A549 (cell line): Measurements from ENCODE around the gene MAGI2. TPM values are rescaled to one million over a fixed set of nuclear protein-coding genes. Genes with fewer than 3 reads are reported as not detected.

Experiments used
- ATAC-seq, 2 experiments: fragments of 200-7000 bp in 1 of 2; fragments of >200 bp in 1 of 2; cut with Nextera tagmentation in 1 of 2; cut with Tn5 transposase in 1 of 2; 3 replicates each; pipeline versions ENCODE4 v1.8.0 to v1.9.1; 2018 to 2020; ENCODE audit warnings: mild to moderate bottlenecking in 1 of 2, moderate library complexity in 1 of 2
- CTCF ChIA-PET: fragments of 300-600 bp; sonication (Branson Sonifier 250); formaldehyde crosslinking; extraction: SDS; loops from one replicate; lab custom pipeline; 2021; ENCODE audit warnings: antibody characterized with exemption, inconsistent platforms; lab: Yijun Ruan, JAX
- POLR2A ChIA-PET: fragments of 350-600 bp; formaldehyde crosslinking; extraction: SDS; loops from one replicate; lab custom pipeline; 2021; ENCODE audit warnings: antibody characterized with exemption, inconsistent platforms; lab: Yijun Ruan, JAX
- DNase-seq, 2 experiments: peaks; one replicate each; pipeline versions ENCODE4 v3.0.0 to v3.0.0-alpha.2; 2011 to 2016; ENCODE audit warnings: low read depth in 1 of 2, low spot score in 1 of 2
- FAIRE-seq: peaks from 2 replicates; lab custom pipeline; 2011; peaks lifted over from hg19 to GRCh38; lab: Jason Lieb, UNC
- H3K27ac ChIP-seq, 2 experiments: fragments of >200 bp; sonication (Bioruptor Twin); formaldehyde crosslinking; 3 replicates each; pipeline ENCODE4 v1.5.1; 2016 to 2017
- H3K4me1 ChIP-seq: fragments of >200 bp; sonication (Bioruptor Twin); formaldehyde crosslinking; 3 replicates; pipeline ENCODE4 v1.6.1; 2016
- H3K4me2 ChIP-seq: fragments of >200 bp; sonication (Bioruptor Twin); formaldehyde crosslinking; 3 replicates; pipeline ENCODE4 v1.6.1; 2016
- H3K4me3 ChIP-seq: fragments of >200 bp; sonication (Bioruptor Twin); formaldehyde crosslinking; 3 replicates; pipeline ENCODE4 v1.5.1; 2016
- H3K9me3 ChIP-seq: fragments of >200 bp; sonication (Bioruptor Twin); formaldehyde crosslinking; 3 replicates; pipeline ENCODE4 v1.6.1; 2016
- BCL3 ChIP-seq: fragments of >200 bp; sonication (Bioruptor Twin); formaldehyde crosslinking; IDR thresholded peaks from 3 replicates; pipeline ENCODE4 v1.6.1; 2016
- CBX8 ChIP-seq: fragments of 200-600 bp; sonication (generic); IDR thresholded peaks from 2 replicates; pipeline ENCODE4 v1.6.1; 2016
- CHD2 ChIP-seq: fragments of 150-350 bp; IDR thresholded peaks from 2 replicates; pipeline ENCODE4 v1.6.1; 2014; ENCODE audit warnings: low read length; ENCODE audit not compliant: partially characterized antibody
- EHMT2 ChIP-seq: fragments of 200-600 bp; sonication (generic); IDR thresholded peaks from 2 replicates; pipeline ENCODE4 v1.6.1; 2016; ENCODE audit warnings: antibody characterized with exemption, low read depth, mild to moderate bottlenecking, moderate library complexity
- ELK1 ChIP-seq: fragments of 150-350 bp; IDR thresholded peaks from 2 replicates; pipeline ENCODE4 v1.6.1; 2014; ENCODE audit warnings: low read depth, mild to moderate bottlenecking, low read length
- EP300 ChIP-seq, 2 experiments: fragments of >200 bp; sonication (Bioruptor Twin); formaldehyde crosslinking; IDR thresholded peaks; 2 replicates in 1 of 2; 3 replicates in 1 of 2; pipeline ENCODE4 v1.6.1; 2016 to 2017
- HDAC2 ChIP-seq: fragments of 200-600 bp; sonication (generic); IDR thresholded peaks from 2 replicates; pipeline ENCODE4 v1.6.1; 2016
- HES2 ChIP-seq: fragments of >200 bp; sonication (Bioruptor Twin); formaldehyde crosslinking; IDR thresholded peaks from 2 replicates; pipeline ENCODE4 v1.6.1; 2016
- HEYL ChIP-seq: fragments of 250-450 bp; sonication (Bioruptor Pico); IDR thresholded peaks from 2 replicates; pipeline ENCODE4 v1.8.0; 2021; ENCODE audit warnings: mild to moderate bottlenecking, moderate library complexity
- HMGXB4 ChIP-seq: fragments of 250-450 bp; sonication (Bioruptor Pico); IDR thresholded peaks from 2 replicates; pipeline ENCODE4 v1.5.0; 2021; ENCODE audit warnings: mild to moderate bottlenecking, moderate library complexity, borderline replicate concordance
- HOXA7 ChIP-seq: fragments of 250-450 bp; sonication (Bioruptor Pico); IDR thresholded peaks from 2 replicates; pipeline ENCODE4 v1.5.0; 2020; ENCODE audit warnings: mild to moderate bottlenecking, moderate library complexity
- MYC ChIP-seq: IDR thresholded peaks from 2 replicates; pipeline ENCODE4 v1.6.1; 2012; ENCODE audit warnings: mild to moderate bottlenecking, inconsistent platforms, low read length, improper control_type of control experiment, borderline replicate concordance
- NFE2L2 ChIP-seq: fragments of 150-350 bp; conservative IDR thresholded peaks from 2 replicates; pipeline ENCODE4 v1.6.1; 2014; ENCODE audit warnings: low read length
- PBX3 ChIP-seq: IDR thresholded peaks from 2 replicates; pipeline ENCODE4 v1.6.1; 2012
- RAD21 ChIP-seq, 2 experiments: fragments of >200 bp in 1 of 2; sonication (Bioruptor Twin) in 1 of 2; formaldehyde crosslinking in 1 of 2; IDR thresholded peaks in 1 of 2; conservative IDR thresholded peaks in 1 of 2; 2 replicates in 1 of 2; 3 replicates in 1 of 2; pipeline ENCODE4 v1.6.1; 2012 to 2018; ENCODE audit warnings: inconsistent platforms in 1 of 2
- RARB ChIP-seq: fragments of 250-450 bp; sonication (Bioruptor Pico); IDR thresholded peaks from 2 replicates; pipeline ENCODE4 v1.8.0; 2021; ENCODE audit warnings: mild to moderate bottlenecking, moderate library complexity
- RCOR1 ChIP-seq: fragments of 150-350 bp; IDR thresholded peaks from 2 replicates; pipeline ENCODE4 v1.6.1; 2014; ENCODE audit warnings: antibody characterized with exemption, low read length, low read depth
- TP53 ChIP-seq: fragments of 250-450 bp; sonication (Bioruptor Pico); IDR thresholded peaks from 2 replicates; pipeline ENCODE4 v1.5.0; 2021; ENCODE audit warnings: mild to moderate bottlenecking, moderate library complexity
- ZC3H11A ChIP-seq: fragments of 450-650 bp; IDR thresholded peaks from 2 replicates; pipeline ENCODE4 v1.6.1; 2014; ENCODE audit warnings: antibody characterized with exemption, mild to moderate bottlenecking
- ZNF302 ChIP-seq: fragments of 250-450 bp; sonication (Bioruptor Pico); IDR thresholded peaks from 2 replicates; pipeline ENCODE4 v1.9.0; 2021; ENCODE audit warnings: inconsistent platforms, mild to moderate bottlenecking, moderate library complexity
- WGBS: methylation state at CpG from one replicate; pipeline ENCODE4 v1.1.6; 2017; ENCODE audit errors: missing lambda C conversion rate; 5-methylcytosine and 5-hydroxymethylcytosine counted together
- polyA plus RNA-seq, 4 experiments: library from polyadenylated mRNA; depleted of rRNA in 3 of 4; stranded (reverse); fragments of >200 nt; fragmentation: RNase III in 1 of 4; extraction: RNeasy Plus Mini Kit Qiagen cat#74134 plus additional on column Dnase treatment in 1 of 4; gene quantifications; 2 replicates in 3 of 4; 3 replicates in 1 of 4; pipeline ENCODE4 v1.2.3, GENCODE V29; 2011 to 2017

Gene MAGI2
- polyA plus RNA-seq, 2 of the 4 experiments (the other 2 are of a cell fraction) = 0.48 to 0.81 TPM

- TF ChIP-seq HMGXB4 = no peak
- no peak for TF ChIP-seq HDAC2
- no peak for TF ChIP-seq TP53
- no peak for TF ChIP-seq RARB
- TF ChIP-seq ZNF302 (CRISPR knock-in tag) = no peak
- TF ChIP-seq NFE2L2 = no peak
- no peak for TF ChIP-seq BCL3
- no peak for TF ChIP-seq HOXA7 (CRISPR knock-in tag)
- TF ChIP-seq CBX8 = no peak
- TF ChIP-seq MYC = no peak
- TF ChIP-seq RAD21 (conservative IDR thresholded peaks at IDR 0.05 in 1 of 2, IDR thresholded peaks at IDR 0.05 in 1 of 2) = no peak
- TF ChIP-seq CHD2 = no peak
- no peak for TF ChIP-seq RCOR1
These were observed 146.1 kb downstream of the MAGI2 start (continued) for GRCh38 chr7:79307376-79307775.

GRCh38 chr7:79304711-79305110 lies 148.8 kb downstream of the MAGI2 start:
- H3K4me3 ChIP-seq = no peak overlapping the region
- no peak overlapping the region for H3K4me2 ChIP-seq
- DNase-seq (no peak), ATAC-seq (no peak)
- H3K9me3 ChIP-seq = no peaks in the 10 kb centered on the region
- CTCF ChIA-PET = no interaction called here
- peaks cover 24% of the 10 kb centered on the region; the same call in 2 of the 3 replicates for H3K4me1 ChIP-seq
- 93% methylated on average over 2 of the region's 2 CpGs for WGBS
- no peak overlapping the region for H3K27ac ChIP-seq
- TF ChIP-seq ELK1 (no peak), ZC3H11A (no peak), PBX3 (no peak), TP53 (no peak), HES2 (no peak), HMGXB4 (no peak), HEYL (CRISPR knock-in tag) (no peak), HDAC2 (no peak), EHMT2 (no peak), HOXA7 (CRISPR knock-in tag) (no peak), EP300 (IDR thresholded peaks at IDR 0.05) (no peak), MYC (no peak), RCOR1 (no peak)
- TF ChIP-seq, all 56 proteins: peak for 0
- POLR2A ChIA-PET = no interaction called here
- no peak for FAIRE-seq
